ENCODE measurements around the gene B4GALNT1. TPM values are rescaled to one million over a fixed set of nuclear protein-coding genes. Genes with fewer than 3 reads are reported as not detected.
A peak's percentile ranks its signal among the peaks of the same experiment; 100 is the strongest.

The B4GALNT1 gene
- polyA plus RNA-seq, 3 donors = not detected

GRCh38 chr12:57604992-57605810, 27.8 kb downstream of the B4GALNT1 start:
- Histone ChIP-seq H3K79me2 (ENCODE audit: insufficient read depth, low read length) (no peaks in the 10 kb centered on the region), H3K27me3 (ENCODE audit: control insufficient read depth in 2 of 2, insufficient read depth in 2 of 2, low read length in 2 of 2) (peaks cover 15 to 50% of the 10 kb centered on the region in 2 donors), H3K27ac (ENCODE audit: low read depth in 1 of 2, low read length in 2 of 2) (no peak overlapping the region), H3K4me1 (ENCODE audit: control insufficient read depth in 1 of 2, insufficient read depth in 2 of 2, low read length in 2 of 2) (peaks cover 9 to 13% of the 10 kb centered on the region in 2 donors), H3K4me3 (replicated peaks in 1 of 3; ENCODE audit: low read depth in 2 of 3, low read length in 3 of 3) (peak overlapping the region; percentile 25 to 71 (median 26)), H3K36me3 (replicated peaks in 1 of 2; ENCODE audit: control insufficient read depth in 1 of 2, insufficient read depth in 2 of 2, low read length in 2 of 2) (peaks cover 21 to 23% of the 10 kb centered on the region in 2 donors), H3K9me3 (replicated peaks in 1 of 2; ENCODE audit: control insufficient read depth in 1 of 2, insufficient read depth in 1 of 2, low read length in 2 of 2) (no peaks in the 10 kb centered on the region), H2AFZ (ENCODE audit: insufficient read depth, low read depth, low read length, poor library complexity, severe bottlenecking) (peak overlapping the region; percentile 75), H4K20me1 (ENCODE audit: insufficient read depth, low read length) (no peaks in the 10 kb centered on the region), H3K9ac (ENCODE audit: insufficient read depth, low read length, poor library complexity, severe bottlenecking) (peak overlapping the region; percentile 36), H3K4me2 (replicated peaks; ENCODE audit: extremely low read depth, low read length, poor library complexity, severe bottlenecking) (peak overlapping the region; percentile 77)
- H3K4me1 Mint-ChIP-seq = peaks cover 18% of the 10 kb centered on the region
- H3K9me3 Mint-ChIP-seq = peaks cover 0 to 18% (median 2%) of the 10 kb centered on the region in 7 donors
- H3K36me3 Mint-ChIP-seq = peaks cover 29% of the 10 kb centered on the region in 2 donors
- intact Hi-C loops (cut with micrococcal nuclease) = no loop called here
- 12% methylated on average over 16 of the region's 25 CpGs for WGBS (ENCODE audit: insufficient coverage)
- peaks cover 48 to 54% (median 48%) of the 10 kb centered on the region in 3 donors for H3K27me3 Mint-ChIP-seq (ENCODE audit: low read depth in 3 of 3)
- TF ChIP-seq CTCF (IDR thresholded peaks at IDR 0.05) = no peak
- no peak for DNase-seq
- no peak overlapping the region for H3K27ac Mint-ChIP-seq
- peak overlapping the region; percentile 74 to 85 for H3K4me3 Mint-ChIP-seq

- intact Hi-C loops (cut with micrococcal nuclease) = no loop called here
- peak within 1 kb of the TSS; percentile 75 for H2AFZ ChIP-seq (ENCODE audit: insufficient read depth, low read depth, low read length, poor library complexity, severe bottlenecking)
- Mint-ChIP-seq H3K4me1 (peaks cover 18% of the 10 kb centered on the region), H3K9me3 (peaks cover 0 to 15% (median 2%) of the 10 kb centered on the region in 7 donors), H3K36me3 (peaks cover 36% of the 10 kb centered on the region in 2 donors), H3K27me3 (ENCODE audit: low read depth in 3 of 3) (peaks cover 41 to 48% (median 42%) of the 10 kb centered on the region in 3 donors), H3K27ac (no peak within 1 kb of the TSS), H3K4me3 (peak within 1 kb of the TSS; percentile 74 to 85)
- no peak for DNase-seq
- peak within 1 kb of the TSS; percentile 77 for H3K4me2 ChIP-seq (replicated peaks; ENCODE audit: extremely low read depth, low read length, poor library complexity, severe bottlenecking)
- H4K20me1 ChIP-seq (ENCODE audit: insufficient read depth, low read length) = no peaks in the 10 kb centered on the region
- H3K36me3 ChIP-seq (replicated peaks in 1 of 2; ENCODE audit: control insufficient read depth in 1 of 2, insufficient read depth in 2 of 2, low read length in 2 of 2) = peaks cover 26 to 30% of the 10 kb centered on the region in 2 donors
- peak within 1 kb of the TSS; percentile 36 for H3K9ac ChIP-seq (ENCODE audit: insufficient read depth, low read length, poor library complexity, severe bottlenecking)
- WGBS (ENCODE audit: insufficient coverage) = 0% methylated on average over 8 of the region's 36 CpGs
- H3K4me3 ChIP-seq (replicated peaks in 1 of 3; ENCODE audit: low read depth in 2 of 3, low read length in 3 of 3) = peak within 1 kb of the TSS; percentile 25 to 71 (median 29)
- H3K27me3 ChIP-seq (ENCODE audit: control insufficient read depth in 2 of 2, insufficient read depth in 2 of 2, low read length in 2 of 2) = peaks cover 10 to 44% of the 10 kb centered on the region in 2 donors
- no peaks in the 10 kb centered on the region for H3K79me2 ChIP-seq (ENCODE audit: insufficient read depth, low read length)
- no peaks in the 10 kb centered on the region for H3K9me3 ChIP-seq (replicated peaks in 1 of 2; ENCODE audit: control insufficient read depth in 1 of 2, insufficient read depth in 1 of 2, low read length in 2 of 2)
- H3K4me1 ChIP-seq (ENCODE audit: control insufficient read depth in 1 of 2, insufficient read depth in 2 of 2, low read length in 2 of 2) = peaks cover 9 to 13% of the 10 kb centered on the region in 2 donors
- H3K27ac ChIP-seq (ENCODE audit: low read depth in 1 of 2, low read length in 2 of 2) = no peak within 1 kb of the TSS
- TF ChIP-seq CTCF (IDR thresholded peaks at IDR 0.05) = no peak
Measured at GRCh38 chr12:57604454-57604991, 28.5 kb downstream of the B4GALNT1 start, which contains the start of gene DTX3. TSS of gene DTX3 (plus strand) at chr12:57604824. CDS start at chr12:57606518, 1,694 bp downstream.
